Measurements from ENCODE around the gene LARP4B. TPM values are rescaled to one million over a fixed set of nuclear protein-coding genes. Genes with fewer than 3 reads are reported as not detected.

Gene LARP4B
- 10 to 100 TPM; 50.2 to 77.5 (median 57.0) TPM for total RNA-seq

- intact Hi-C loops (cut with DNase I; ENCODE audit: low total_unique reads): no loop called here
- 0 to 2% methylated on average over 22 to 27 of the region's 137 CpGs for WGBS, 2 donors
- no peak for TF ChIP-seq CTCF (IDR thresholded peaks at IDR 0.05)
- no peak for TF ChIP-seq POLR2A (IDR thresholded peaks at IDR 0.05)
- H3K4me3 ChIP-seq (ENCODE audit: low read depth, poor library complexity, severe bottlenecking): peak within 1 kb of the TSS; percentile 92
- DNase-seq (ENCODE audit: low spot score in 2 of 2): peak; percentile 96 to 99
Observed at GRCh38 chr10:931326-932318, at the start of gene LARP4B. TSS of gene LARP4B (minus strand) at chr10:931705. CDS start at chr10:885721, 45,984 bp downstream.

DNA sequence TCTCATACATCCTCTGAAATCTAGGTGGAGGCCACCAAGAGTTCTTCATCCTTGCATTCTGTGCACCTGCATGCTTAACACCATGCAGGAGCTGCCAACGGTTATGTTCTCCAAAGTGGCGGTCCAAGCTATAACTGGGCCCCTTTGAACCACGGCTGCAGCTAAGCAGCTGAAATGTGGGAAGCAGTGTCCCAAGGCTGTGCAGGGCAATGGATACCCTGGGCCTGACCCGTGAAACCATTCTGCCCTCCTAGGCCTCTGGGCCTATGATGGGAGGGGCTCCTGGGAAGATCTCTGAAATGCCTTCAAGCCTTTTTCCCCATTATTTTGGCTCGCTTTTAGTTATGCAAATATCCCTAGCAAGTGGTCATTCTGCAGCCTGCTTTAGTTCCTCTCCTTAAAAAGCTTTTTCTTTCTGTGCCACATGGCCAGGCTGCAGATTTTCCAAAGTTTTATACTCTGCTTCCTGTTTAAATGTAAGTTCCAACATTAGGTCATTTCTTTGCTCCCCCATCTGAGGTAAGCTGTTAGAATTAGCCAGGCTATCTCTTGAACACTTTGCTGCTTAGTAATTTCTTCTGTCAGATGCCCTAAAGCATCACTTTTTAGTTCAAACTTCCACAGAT is 49.1 kb upstream of the LARP4B start:
- whole genome bisulfite sequencing, 2 donors: 95% methylated on average over 5 of the region's 5 CpGs
- intact Hi-C loops (cut with DNase I; ENCODE audit: low total_unique reads): no loop called here
- no peak for TF ChIP-seq POLR2A (IDR thresholded peaks at IDR 0.05)
- TF ChIP-seq CTCF (IDR thresholded peaks at IDR 0.05): no peak
- peak in 1 of 2 donors; percentile 20 for DNase-seq (ENCODE audit: low spot score in 2 of 2)
- H3K4me3 ChIP-seq (ENCODE audit: low read depth, poor library complexity, severe bottlenecking): no peak overlapping the region

DNA sequence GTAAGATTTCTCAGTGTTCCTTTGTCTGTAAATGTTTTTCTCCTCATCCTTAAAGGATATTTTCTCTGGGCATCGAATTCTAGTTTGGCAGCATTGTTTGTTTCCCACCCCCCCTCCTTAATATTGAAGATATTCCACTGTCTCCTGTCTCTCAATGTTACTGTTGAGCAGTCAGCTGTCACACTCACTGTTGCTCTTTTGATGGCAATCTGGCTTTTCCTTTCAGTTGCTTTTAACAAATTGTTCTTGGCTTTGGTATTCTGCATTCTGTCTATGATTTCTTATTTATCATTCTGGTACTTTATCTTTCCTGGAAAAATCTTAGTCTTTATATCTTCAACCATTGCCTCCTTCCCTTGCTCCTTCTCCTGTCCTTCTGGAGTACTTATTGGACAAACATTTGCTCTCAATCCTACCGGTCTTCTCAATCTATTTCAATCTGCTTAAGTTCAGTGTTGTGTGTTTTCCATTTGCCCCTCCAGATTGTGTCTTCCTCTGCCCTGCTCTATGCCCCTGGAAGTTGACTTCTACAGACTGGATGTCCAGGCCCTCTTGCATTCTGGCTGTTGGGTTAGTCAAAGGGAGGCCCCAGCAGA is 47.4 kb upstream of the LARP4B start:
- TF ChIP-seq POLR2A (IDR thresholded peaks at IDR 0.05): no peak
- TF ChIP-seq CTCF (IDR thresholded peaks at IDR 0.05): no peak
- 92 to 95% methylated on average over 2 of the region's 2 CpGs for WGBS, 2 donors

DNA sequence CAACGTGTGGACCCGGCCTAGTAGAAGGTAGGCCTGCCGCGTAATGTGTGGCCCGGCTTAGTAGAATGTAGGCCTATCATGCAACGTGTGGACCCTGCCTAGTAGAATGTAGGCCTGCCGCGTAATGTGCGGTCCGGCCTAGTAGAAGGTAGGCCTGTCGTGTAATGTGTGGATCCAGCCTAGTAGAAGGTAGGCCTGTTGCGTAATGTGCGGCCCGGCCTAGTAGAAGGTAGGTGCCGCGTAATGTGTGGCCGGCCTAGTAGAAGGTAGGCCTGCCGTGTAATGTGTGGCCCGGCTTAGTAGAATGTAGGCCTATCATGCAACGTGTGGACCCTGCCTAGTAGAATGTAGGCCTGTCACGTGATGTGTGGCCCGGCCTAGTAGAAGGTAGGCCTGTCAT is 44.8 kb upstream of the LARP4B start:
- no peak for DNase-seq (ENCODE audit: low spot score in 2 of 2)
- H3K4me3 ChIP-seq (ENCODE audit: low read depth, poor library complexity, severe bottlenecking): no peak overlapping the region
- WGBS, 2 donors: 91 to 94% methylated on average over 22 of the region's 22 CpGs
- TF ChIP-seq CTCF (IDR thresholded peaks at IDR 0.05): no peak
- TF ChIP-seq POLR2A (IDR thresholded peaks at IDR 0.05): no peak
- intact Hi-C loops (cut with DNase I; ENCODE audit: low total_unique reads): no loop called here

More for the DNA sequence above, 47.4 kb upstream of the LARP4B start:
- no peak overlapping the region for H3K4me3 ChIP-seq (ENCODE audit: low read depth, poor library complexity, severe bottlenecking)
- DNase-seq (ENCODE audit: low spot score in 2 of 2): no peak
- intact Hi-C loops (cut with DNase I; ENCODE audit: low total_unique reads): no loop called here

- TF ChIP-seq CTCF (IDR thresholded peaks at IDR 0.05): no peak
- no peak for TF ChIP-seq POLR2A (IDR thresholded peaks at IDR 0.05)
- no peak for DNase-seq (ENCODE audit: low spot score in 2 of 2)
- H3K4me3 ChIP-seq (ENCODE audit: low read depth, poor library complexity, severe bottlenecking): no peak overlapping the region
- intact Hi-C loops (cut with DNase I; ENCODE audit: low total_unique reads): no loop called here
- WGBS, 2 donors: 96 to 98% methylated on average over 5 of the region's 5 CpGs
Observed at GRCh38 chr10:974785-975074, 43.2 kb upstream of the LARP4B start.
